Hepatocyte (in vitro differentiated cells): ENCODE results near the gene CDH10.

Experiments used
- CTCF ChIP-seq: fragments of 200-600 bp; sonication (generic); IDR thresholded peaks from 2 replicates; pipeline ENCODE4 v1.5.1; 2016; ENCODE audit warnings: antibody characterized with exemption, mild to moderate bottlenecking; ENCODE audit not compliant: poor library complexity
- EZH2 ChIP-seq: fragments of 200-600 bp; sonication (generic); IDR thresholded peaks from 2 replicates; pipeline ENCODE4 v1.6.1; 2016; ENCODE audit warnings: antibody characterized with exemption, mild to moderate bottlenecking, borderline replicate concordance

- TF ChIP-seq CTCF = no peak
- no peak for TF ChIP-seq EZH2
These were observed 97.6 kb downstream of the CDH10 start for GRCh38 chr5:24547132-24547531.
